Measurements from ENCODE around the gene THAP2.

The THAP2 gene

DNA sequence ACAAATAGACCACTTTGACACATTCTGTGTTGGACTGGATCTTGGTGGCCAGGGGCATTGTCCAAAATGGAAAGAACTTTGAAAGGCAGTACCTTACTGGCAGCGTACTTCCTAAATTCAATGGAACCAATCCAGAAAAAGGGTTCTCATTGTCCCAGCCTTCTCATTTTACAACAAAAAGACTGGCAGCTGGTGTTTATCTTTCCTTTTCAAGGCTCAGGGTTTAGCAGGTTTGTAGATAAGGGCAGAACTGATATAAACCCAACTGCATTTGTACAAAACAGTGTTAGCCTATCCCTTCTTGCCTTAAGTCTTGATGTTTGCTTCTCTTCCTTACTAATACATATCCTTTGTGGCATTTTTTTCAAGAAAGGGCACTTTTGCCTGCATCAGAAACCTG is 7.7 kb downstream of the THAP2 start:
- H3K4me1 Mint-ChIP-seq = peaks cover 6% of the 10 kb centered on the region
- H3K27me3 Mint-ChIP-seq (ENCODE audit: low read depth) = no peaks in the 10 kb centered on the region
- H3K9me3 Mint-ChIP-seq = no peaks in the 10 kb centered on the region
- no peak for TF ChIP-seq CTCF (IDR thresholded peaks at IDR 0.05; ENCODE audit: unreplicated experiment in 3 of 3)
- no peak overlapping the region for H3K27ac Mint-ChIP-seq
- H3K36me3 Mint-ChIP-seq (ENCODE audit: low read depth) = peaks cover 8% of the 10 kb centered on the region
- H3K4me3 Mint-ChIP-seq = no peak overlapping the region

DNA sequence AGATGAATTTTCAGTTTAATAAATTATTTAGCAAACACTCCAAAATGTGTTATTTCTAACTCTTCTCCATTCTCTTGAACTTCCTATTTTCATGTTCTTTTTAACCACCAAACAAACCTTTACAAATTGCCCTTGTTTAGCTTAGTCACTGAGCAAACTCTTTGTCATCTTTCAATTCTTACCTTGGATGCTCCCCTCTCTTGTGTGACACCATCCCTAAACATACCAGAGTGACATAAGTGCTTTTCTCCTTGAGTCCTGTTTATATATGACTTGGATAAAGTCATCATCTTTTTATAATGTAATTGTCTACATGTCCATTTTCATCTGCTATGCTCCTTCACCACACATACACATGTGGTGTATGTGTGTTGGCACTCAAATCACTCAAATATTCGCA is 18.4 kb downstream of the THAP2 start:
- Mint-ChIP-seq H3K9me3 (no peaks in the 10 kb centered on the region), H3K4me1 (peaks cover 6% of the 10 kb centered on the region), H3K27ac (no peak overlapping the region), H3K36me3 (ENCODE audit: low read depth) (no peaks in the 10 kb centered on the region), H3K4me3 (no peak overlapping the region), H3K27me3 (ENCODE audit: low read depth) (no peaks in the 10 kb centered on the region)
- TF ChIP-seq CTCF (IDR thresholded peaks at IDR 0.05; ENCODE audit: unreplicated experiment in 3 of 3) = no peak

DNA sequence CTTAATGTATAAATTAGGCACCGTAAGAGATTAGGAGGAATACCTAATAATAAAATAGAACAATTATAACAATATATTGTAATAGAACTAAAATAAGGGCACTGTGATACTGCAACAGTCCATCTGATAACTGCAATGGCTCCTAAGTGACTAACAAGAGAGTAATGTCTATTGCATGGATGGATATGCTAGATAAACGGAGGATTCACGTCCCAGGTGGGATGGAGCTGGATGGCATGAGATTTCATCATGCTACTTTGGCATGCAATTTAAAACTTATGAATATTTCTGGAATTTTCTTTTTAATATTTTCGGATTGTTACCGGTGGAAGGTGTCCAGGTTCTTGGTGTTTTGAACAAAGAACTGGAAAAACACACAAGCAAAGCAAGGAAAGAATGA is 19.5 kb downstream of the THAP2 start:
- Mint-ChIP-seq H3K4me1 (peaks cover 18% of the 10 kb centered on the region), H3K36me3 (ENCODE audit: low read depth) (no peaks in the 10 kb centered on the region), H3K9me3 (no peaks in the 10 kb centered on the region), H3K4me3 (peak overlapping the region in 1 of 3 experiments; percentile 46), H3K27me3 (ENCODE audit: low read depth) (no peaks in the 10 kb centered on the region), H3K27ac (no peak overlapping the region)
- no peak for TF ChIP-seq CTCF (IDR thresholded peaks at IDR 0.05; ENCODE audit: unreplicated experiment in 3 of 3)

GRCh38 chr12:71684081-71684480 is 20.0 kb downstream of the THAP2 start:
- no peaks in the 10 kb centered on the region for H3K9me3 Mint-ChIP-seq
- no peak overlapping the region for H3K27ac Mint-ChIP-seq
- no peaks in the 10 kb centered on the region for H3K27me3 Mint-ChIP-seq (ENCODE audit: low read depth)
- TF ChIP-seq CTCF (IDR thresholded peaks at IDR 0.05; ENCODE audit: unreplicated experiment in 3 of 3) = no peak
- H3K4me1 Mint-ChIP-seq = peaks cover 22% of the 10 kb centered on the region
- H3K4me3 Mint-ChIP-seq = no peak overlapping the region
- H3K36me3 Mint-ChIP-seq (ENCODE audit: low read depth) = no peaks in the 10 kb centered on the region

DNA sequence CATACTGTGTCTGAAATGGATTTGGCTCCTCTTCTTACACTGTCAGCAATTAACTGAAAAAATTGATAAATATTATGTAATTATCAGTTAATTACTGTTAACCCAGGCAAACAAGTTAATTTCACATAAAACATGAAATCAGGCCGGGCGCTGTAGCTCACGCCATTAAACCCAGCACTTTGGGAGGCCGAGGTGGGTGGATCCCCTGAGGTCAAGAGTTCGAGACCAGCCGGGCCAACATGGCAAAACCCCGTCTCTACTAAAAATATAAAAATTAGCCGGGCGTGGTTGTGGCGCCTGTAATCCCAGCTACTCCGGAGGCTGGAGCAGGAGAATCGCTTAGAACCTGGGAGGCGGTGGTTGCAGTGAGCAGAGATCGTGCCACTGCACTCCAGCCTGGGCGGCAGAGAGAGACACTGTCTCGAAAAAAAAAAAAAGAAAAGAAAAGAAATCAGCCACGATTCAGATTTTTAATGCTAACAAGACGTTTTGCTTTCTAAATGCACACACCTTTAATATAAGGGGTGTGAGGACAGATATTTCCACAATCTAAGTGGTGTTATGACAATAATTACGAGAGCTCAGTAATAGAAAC is 21.3 kb downstream of the THAP2 start:
- peak overlapping the region; percentile 92 to 95 (median 95) for H3K4me3 Mint-ChIP-seq
- no peaks in the 10 kb centered on the region for H3K36me3 Mint-ChIP-seq (ENCODE audit: low read depth)
- TF ChIP-seq CTCF (IDR thresholded peaks at IDR 0.05; ENCODE audit: unreplicated experiment in 3 of 3) = no peak
- H3K9me3 Mint-ChIP-seq = no peaks in the 10 kb centered on the region
- H3K27ac Mint-ChIP-seq = peak overlapping the region; percentile 86 to 92 (median 91)
- H3K4me1 Mint-ChIP-seq = peaks cover 30% of the 10 kb centered on the region
- no peaks in the 10 kb centered on the region for H3K27me3 Mint-ChIP-seq (ENCODE audit: low read depth)

DNA sequence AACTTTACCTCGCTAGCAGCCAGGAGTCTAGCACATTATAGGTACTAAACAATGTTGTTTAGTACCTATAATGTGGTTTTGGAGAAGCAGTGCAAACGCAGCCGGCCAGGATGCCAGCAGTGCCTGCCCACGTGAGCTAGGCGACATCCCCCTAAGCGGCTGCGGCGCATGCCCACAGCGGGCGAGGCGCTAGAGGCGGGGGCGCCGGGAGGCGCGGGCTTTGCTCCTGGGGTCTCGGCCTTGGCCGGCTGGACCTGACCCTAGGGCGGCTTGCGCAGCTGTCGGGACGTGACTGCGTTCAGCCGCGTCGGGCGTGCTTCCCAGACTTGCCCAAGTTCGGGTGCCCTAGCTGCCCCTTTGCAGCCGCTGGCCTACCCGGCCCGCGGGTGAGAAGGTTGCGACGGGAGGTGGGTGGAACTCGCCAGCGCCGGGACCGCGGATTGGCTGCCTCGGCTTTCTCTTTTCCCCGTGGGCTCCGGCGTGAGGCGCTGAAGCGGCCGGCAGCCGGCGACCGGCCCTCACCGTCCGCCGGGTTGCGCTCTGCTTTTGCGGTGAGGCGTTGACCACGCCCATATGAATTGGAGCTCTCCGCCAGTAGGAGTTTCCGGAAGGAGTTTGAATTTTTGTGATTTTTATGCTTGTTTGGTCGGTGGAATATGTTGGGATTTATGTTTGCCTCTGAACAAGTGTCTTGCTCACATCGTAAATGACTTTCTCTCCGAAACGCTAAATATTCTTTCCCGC is 22.0 kb downstream of the THAP2 start, which contains the start of gene TMEM19:
Gene TMEM19, plus strand, starts transcription at position 169 of the 744 bp plus-strand sequence. CDS start 599 bp downstream, outside the sequence.
- TF ChIP-seq CTCF (IDR thresholded peaks at IDR 0.05; ENCODE audit: unreplicated experiment in 3 of 3) = peak in 2 of 3 experiments; percentile 19 to 20
- Mint-ChIP-seq H3K9me3 (no peaks in the 10 kb centered on the region), H3K36me3 (ENCODE audit: low read depth) (no peaks in the 10 kb centered on the region), H3K4me3 (peak within 1 kb of the TSS; percentile 92 to 95 (median 95)), H3K4me1 (peaks cover 30% of the 10 kb centered on the region), H3K27me3 (ENCODE audit: low read depth) (no peaks in the 10 kb centered on the region), H3K27ac (peak within 1 kb of the TSS; percentile 86 to 92 (median 91))

All from nephron (organoid).